Kidney (tissue), 14 donors: ENCODE measurements around the gene KRI1. TPM values are rescaled to one million over a fixed set of nuclear protein-coding genes. Genes with fewer than 3 reads are reported as not detected.

Experiments used
- DNase-seq, 5 donors: peaks; one replicate each; pipeline ENCODE4 v3.0.0-alpha.2; 2013 to 2020
- FAIRE-seq: peaks from 2 replicates; lab custom pipeline; 2012; peaks lifted over from hg19 to GRCh38; lab: Jason Lieb, UNC
- H3K27ac ChIP-seq, 2 donors: one replicate each; pipeline ENCODE4 v1.7.0; 2013; ENCODE audit warnings: low read depth in 2 of 2, low read length in 2 of 2, inconsistent platforms in 1 of 2
- H3K27me3 ChIP-seq: one replicate; pipeline ENCODE4 v1.7.1; 2013; ENCODE audit warnings: low read length, inconsistent platforms; ENCODE audit not compliant: control insufficient read depth, insufficient read depth
- H3K36me3 ChIP-seq, 3 donors: one replicate each; pipeline versions ENCODE4 v1.7.0 to v1.7.1; 2013; ENCODE audit warnings: low read length in 3 of 3, control low read depth in 1 of 3, inconsistent platforms in 1 of 3; ENCODE audit not compliant: insufficient read depth in 3 of 3, control insufficient read depth in 2 of 3
- H3K4me1 ChIP-seq, 3 donors: one replicate each; pipeline versions ENCODE4 v1.7.0 to v1.7.1; 2013; ENCODE audit warnings: low read length in 3 of 3, inconsistent platforms in 1 of 3, low read depth in 1 of 3; ENCODE audit not compliant: control insufficient read depth in 2 of 3, insufficient read depth in 2 of 3
- H3K4me3 ChIP-seq, 3 donors: one replicate each; pipeline versions ENCODE4 v1.7.0 to v1.8.1; 2013; ENCODE audit warnings: low read length in 3 of 3, control low read depth in 1 of 3, inconsistent platforms in 1 of 3
- H3K9ac ChIP-seq, 3 donors: one replicate each; pipeline versions ENCODE4 v1.7.0 to v1.7.1; 2013; ENCODE audit warnings: low read length in 3 of 3, control low read depth in 1 of 3, inconsistent platforms in 1 of 3
- H3K9me3 ChIP-seq, 3 donors: one replicate each; pipeline versions ENCODE4 v1.7.0 to v1.7.1; 2013; ENCODE audit warnings: low read length in 3 of 3, control low read depth in 1 of 3, inconsistent platforms in 1 of 3; ENCODE audit not compliant: control insufficient read depth in 2 of 3, insufficient read depth in 1 of 3
- intact Hi-C: fragments of 100-400 bp; cut with DNase I; formaldehyde crosslinking; loops from one replicate; pipeline ENCODE4 v1.11.1; 2022
- polyA plus RNA-seq: library from polyadenylated mRNA; stranded (reverse); fragments of 350-450 nt; fragmentation: Illumina TruSeq; extraction: RNeasy Lipid Tissue Mini Kit (QIAGEN cat#74804); gene quantifications from one replicate; pipeline ENCODE4 v1.2.3, GENCODE V29; 2014; ENCODE audit warnings: low read depth, low replicate concordance; ENCODE audit not compliant: insufficient read depth
- total RNA-seq: library from RNA; stranded (reverse); fragmentation: NEBNext Ultra II Directional; extraction: Animal tissue kit (Norgen Biotek cat#: 25700); gene quantifications from one replicate; pipeline ENCODE4 v1.2.1, GENCODE V29; 2021
- TF ChIP-seq, protein P1 (sequence below): IDR thresholded peaks from 3 replicates; pipeline ENCODE4 v1.5.1; 2012; ENCODE audit warnings: mild to moderate bottlenecking, moderate library complexity, borderline replicate concordance; ENCODE audit not compliant: insufficient read depth; ENCODE audit errors: extremely low read depth
- donor health status: control.
- donor health status: control.
- donor health status: control.
- donor health status: control.
- donor health status: control.
- donor health status: DM: yes; HTN: yes; CAD: no.
- donor health status: Normal renal cell carcinoma (clear cell type).

KRI1 gene
- total and polyA plus RNA-seq, 2 donors from 2014 or later: 13.9 to 29.4 TPM

GRCh38 chr19:10519421-10519820, 46.4 kb downstream of the KRI1 start:
- DNase-seq (no peak), FAIRE-seq (no peak)
- Histone ChIP-seq H3K27me3 (peaks cover 29% of the 10 kb centered on the region), H3K36me3 (no peaks in the 10 kb centered on the region), H3K9ac (no peak overlapping the region), H3K4me3 (no peak overlapping the region), H3K4me1 (peaks cover 0 to 5% (median 4%) of the 10 kb centered on the region in 3 donors), H3K9me3 (no peaks in the 10 kb centered on the region), H3K27ac (no peak overlapping the region)
- TF ChIP-seq, protein P1, sequence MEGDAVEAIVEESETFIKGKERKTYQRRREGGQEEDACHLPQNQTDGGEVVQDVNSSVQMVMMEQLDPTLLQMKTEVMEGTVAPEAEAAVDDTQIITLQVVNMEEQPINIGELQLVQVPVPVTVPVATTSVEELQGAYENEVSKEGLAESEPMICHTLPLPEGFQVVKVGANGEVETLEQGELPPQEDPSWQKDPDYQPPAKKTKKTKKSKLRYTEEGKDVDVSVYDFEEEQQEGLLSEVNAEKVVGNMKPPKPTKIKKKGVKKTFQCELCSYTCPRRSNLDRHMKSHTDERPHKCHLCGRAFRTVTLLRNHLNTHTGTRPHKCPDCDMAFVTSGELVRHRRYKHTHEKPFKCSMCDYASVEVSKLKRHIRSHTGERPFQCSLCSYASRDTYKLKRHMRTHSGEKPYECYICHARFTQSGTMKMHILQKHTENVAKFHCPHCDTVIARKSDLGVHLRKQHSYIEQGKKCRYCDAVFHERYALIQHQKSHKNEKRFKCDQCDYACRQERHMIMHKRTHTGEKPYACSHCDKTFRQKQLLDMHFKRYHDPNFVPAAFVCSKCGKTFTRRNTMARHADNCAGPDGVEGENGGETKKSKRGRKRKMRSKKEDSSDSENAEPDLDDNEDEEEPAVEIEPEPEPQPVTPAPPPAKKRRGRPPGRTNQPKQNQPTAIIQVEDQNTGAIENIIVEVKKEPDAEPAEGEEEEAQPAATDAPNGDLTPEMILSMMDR: no peak
- intact Hi-C loops: no loop called here

GRCh38 chr19:10518444-10519361, 47.1 kb downstream of the KRI1 start:
- no peaks in the 10 kb centered on the region for H3K36me3 ChIP-seq
- FAIRE-seq (no peak), DNase-seq (no peak)
- H3K9ac ChIP-seq: no peak overlapping the region
- peaks cover 30% of the 10 kb centered on the region for H3K27me3 ChIP-seq
- peak overlapping the region in 1 of 3 donors; percentile 35 for H3K4me3 ChIP-seq
- peaks cover 0 to 6% (median 4%) of the 10 kb centered on the region in 3 donors for H3K4me1 ChIP-seq
- H3K27ac ChIP-seq: no peak overlapping the region
- TF ChIP-seq, protein P1: no peak
- intact Hi-C loops: no loop called here
- H3K9me3 ChIP-seq: no peaks in the 10 kb centered on the region

GRCh38 chr19:10517760-10518443, 47.9 kb downstream of the KRI1 start:
- Histone ChIP-seq H3K4me1 (peaks cover 0 to 6% (median 4%) of the 10 kb centered on the region in 3 donors), H3K27me3 (peaks cover 35% of the 10 kb centered on the region)
- peak; percentile 38 to 78 (median 57) for DNase-seq

More at GRCh38 chr19:10517760-10518443, 47.9 kb downstream of the KRI1 start:
- no peak overlapping the region for H3K9ac ChIP-seq
- no peaks in the 10 kb centered on the region for H3K9me3 ChIP-seq
- FAIRE-seq: no peak
- intact Hi-C loops: no loop called here
- peak overlapping the region in 1 of 3 donors; percentile 35 for H3K4me3 ChIP-seq
- no peaks in the 10 kb centered on the region for H3K36me3 ChIP-seq
- TF ChIP-seq, protein P1: no peak
- H3K27ac ChIP-seq: peak overlapping the region in 1 of 2 donors; percentile 36
